Gastrocnemius medialis (tissue), 4 donors: ENCODE data around the gene FGF21.

Experiments used
- POLR2A ChIP-seq, 2 donors: fragments of 450-650 bp; IDR thresholded peaks; one replicate each; pipeline ENCODE4 v1.6.1; 2017; ENCODE audit warnings: antibody characterized with exemption in 2 of 2, mild to moderate bottlenecking in 2 of 2, moderate library complexity in 2 of 2
- TF ChIP-seq, protein P1 (sequence below), 5 experiments: fragments of 450-650 bp in 3 of 5; fragments of 200-600 bp in 2 of 5; sonication (generic) in 2 of 5; IDR thresholded peaks in 4 of 5; conservative IDR thresholded peaks in 1 of 5; 1 replicate in 4 of 5; 2 replicates in 1 of 5; pipeline ENCODE4 v1.5.1; 2016 to 2019; ENCODE audit warnings: antibody characterized with exemption in 5 of 5, mild to moderate bottlenecking in 3 of 5, moderate library complexity in 3 of 5

- TF ChIP-seq, protein P1, sequence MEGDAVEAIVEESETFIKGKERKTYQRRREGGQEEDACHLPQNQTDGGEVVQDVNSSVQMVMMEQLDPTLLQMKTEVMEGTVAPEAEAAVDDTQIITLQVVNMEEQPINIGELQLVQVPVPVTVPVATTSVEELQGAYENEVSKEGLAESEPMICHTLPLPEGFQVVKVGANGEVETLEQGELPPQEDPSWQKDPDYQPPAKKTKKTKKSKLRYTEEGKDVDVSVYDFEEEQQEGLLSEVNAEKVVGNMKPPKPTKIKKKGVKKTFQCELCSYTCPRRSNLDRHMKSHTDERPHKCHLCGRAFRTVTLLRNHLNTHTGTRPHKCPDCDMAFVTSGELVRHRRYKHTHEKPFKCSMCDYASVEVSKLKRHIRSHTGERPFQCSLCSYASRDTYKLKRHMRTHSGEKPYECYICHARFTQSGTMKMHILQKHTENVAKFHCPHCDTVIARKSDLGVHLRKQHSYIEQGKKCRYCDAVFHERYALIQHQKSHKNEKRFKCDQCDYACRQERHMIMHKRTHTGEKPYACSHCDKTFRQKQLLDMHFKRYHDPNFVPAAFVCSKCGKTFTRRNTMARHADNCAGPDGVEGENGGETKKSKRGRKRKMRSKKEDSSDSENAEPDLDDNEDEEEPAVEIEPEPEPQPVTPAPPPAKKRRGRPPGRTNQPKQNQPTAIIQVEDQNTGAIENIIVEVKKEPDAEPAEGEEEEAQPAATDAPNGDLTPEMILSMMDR (IDR thresholded peaks at IDR 0.05 in 4 of 5, conservative IDR thresholded peaks at IDR 0.05 in 1 of 5) = no peak
- no peak for TF ChIP-seq POLR2A (IDR thresholded peaks at IDR 0.05)
Measured at GRCh38 chr19:48742096-48742495, 13.2 kb upstream of the FGF21 start.
